Adipose tissue (tissue), 3 donors: ENCODE data around the gene ASAP2. TPM values are rescaled to one million over a fixed set of nuclear protein-coding genes. Genes with fewer than 3 reads are reported as not detected.
"Not testable (repeated sequence)": the region's sequence is repeated elsewhere in the genome, so short reads cannot be mapped to it uniquely, and the experiment has no call there.

Source experiments
- H3K27ac ChIP-seq: one replicate; pipeline ENCODE4 v1.5.1; 2013; ENCODE audit warnings: low read depth, low read length
- WGBS, 3 donors: extraction: QIAGEN DNeasy Blood & Tissue Kit; methylation state at CpG; one replicate each; pipeline ENCODE4 v1.1.7; 2013; 5-methylcytosine and 5-hydroxymethylcytosine counted together
- polyA plus RNA-seq, 3 donors: library from polyadenylated mRNA; stranded (reverse); fragments of 200-250 nt; gene quantifications; one replicate each; pipeline ENCODE4 v1.2.3, GENCODE V29; 2013
- donor health status: healthy with polysubstance abuse.
- donor health status: Bipolar disorder and iron deficiency.
- donor health status: healthy.

Gene ASAP2
- polyA plus RNA-seq, 3 donors = 4.1 to 24.0 (median 12.5) TPM

- H3K27ac ChIP-seq = no peak overlapping the region
- WGBS, 3 donors = 0% methylated on average over 62 to 84 of the region's 84 CpGs
Observed at GRCh38 chr2:9206991-9207640, 504 bp downstream of the ASAP2 start.

DNA sequence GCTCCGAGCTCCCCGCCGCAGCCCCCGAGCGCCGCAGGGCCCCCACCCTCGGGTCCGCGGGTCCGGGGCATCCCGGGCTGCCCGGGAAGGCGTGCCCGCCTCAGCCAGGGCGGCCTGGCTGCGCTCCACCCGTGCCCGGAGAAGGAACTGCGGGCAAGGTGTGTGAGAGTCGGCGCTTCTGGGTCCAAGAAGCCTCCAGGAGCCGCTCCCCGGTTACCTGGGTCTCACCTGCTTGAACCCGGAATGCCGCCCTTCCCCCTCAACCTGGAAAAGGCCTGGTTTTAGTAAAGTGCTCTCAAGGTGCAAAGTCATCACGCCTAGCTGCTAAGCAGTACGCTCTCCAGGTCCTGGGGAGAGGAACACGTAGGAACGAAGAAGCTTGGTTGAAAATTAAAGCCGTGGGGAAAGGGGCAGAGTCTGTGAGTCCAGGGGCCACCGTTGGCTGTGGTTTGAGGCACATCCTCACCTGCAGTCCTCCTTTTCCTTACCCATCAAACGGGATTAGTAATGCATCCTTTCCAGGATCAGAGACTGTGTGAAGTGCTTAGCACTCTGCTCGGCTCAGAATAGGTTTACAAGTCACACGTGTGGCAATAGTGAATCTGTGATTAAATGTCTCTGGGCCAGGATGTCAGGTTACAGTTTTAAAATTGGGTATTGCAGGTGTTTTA, 1.2 kb downstream of the ASAP2 start:
- WGBS, 3 donors = 1% methylated on average over 26 to 34 of the region's 34 CpGs
- H3K27ac ChIP-seq = no peak overlapping the region

- WGBS, 3 donors = 24 to 49% (median 46%) methylated on average over 1 of the region's 1 CpG
Observed at GRCh38 chr2:9208875-9209274, 2.3 kb downstream of the ASAP2 start.

GRCh38 chr2:9210030-9210429, 3.4 kb downstream of the ASAP2 start:
- no peak overlapping the region for H3K27ac ChIP-seq
- 24 to 57% (median 56%) methylated on average over 2 of the region's 2 CpGs for WGBS, 3 donors

More at GRCh38 chr2:9208875-9209274, 2.3 kb downstream of the ASAP2 start:
- H3K27ac ChIP-seq = no peak overlapping the region

DNA sequence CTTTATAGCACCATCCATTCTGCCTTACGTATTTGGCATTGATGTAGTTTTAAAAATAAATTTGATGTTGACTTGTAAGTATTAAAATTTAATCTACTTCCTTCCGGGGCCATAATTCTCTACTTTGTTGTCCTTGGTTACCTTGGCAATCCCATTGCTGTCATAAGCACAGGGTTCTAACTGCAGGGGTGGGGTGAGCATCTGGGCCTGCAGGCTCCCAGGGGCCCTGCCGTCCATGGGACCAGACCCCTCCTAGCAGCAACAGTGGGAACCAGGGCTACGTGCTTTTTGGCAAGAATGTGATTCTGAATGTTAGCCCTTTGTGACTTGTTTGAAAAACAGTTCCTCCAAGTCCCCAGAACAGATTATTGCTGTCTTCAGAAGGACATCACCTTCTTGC, 4.9 kb downstream of the ASAP2 start:
- H3K27ac ChIP-seq = no peak overlapping the region
- 34 to 43% (median 41%) methylated on average over 4 of the region's 4 CpGs for WGBS, 3 donors

- no peak overlapping the region for H3K27ac ChIP-seq
- WGBS, 3 donors = 40 to 92% (median 78%) methylated on average over 9 of the region's 9 CpGs
Observed at GRCh38 chr2:9212010-9212635, 5.5 kb downstream of the ASAP2 start.

GRCh38 chr2:9212661-9213411, 6.2 kb downstream of the ASAP2 start:
- 48 to 64% (median 52%) methylated on average over 19 of the region's 19 CpGs for WGBS, 3 donors
- H3K27ac ChIP-seq = no peak overlapping the region

- WGBS, 3 donors = 88 to 96% (median 90%) methylated on average over 2 of the region's 2 CpGs
- H3K27ac ChIP-seq = no peak overlapping the region
Observed at GRCh38 chr2:9213477-9214051, 7.0 kb downstream of the ASAP2 start.

DNA sequence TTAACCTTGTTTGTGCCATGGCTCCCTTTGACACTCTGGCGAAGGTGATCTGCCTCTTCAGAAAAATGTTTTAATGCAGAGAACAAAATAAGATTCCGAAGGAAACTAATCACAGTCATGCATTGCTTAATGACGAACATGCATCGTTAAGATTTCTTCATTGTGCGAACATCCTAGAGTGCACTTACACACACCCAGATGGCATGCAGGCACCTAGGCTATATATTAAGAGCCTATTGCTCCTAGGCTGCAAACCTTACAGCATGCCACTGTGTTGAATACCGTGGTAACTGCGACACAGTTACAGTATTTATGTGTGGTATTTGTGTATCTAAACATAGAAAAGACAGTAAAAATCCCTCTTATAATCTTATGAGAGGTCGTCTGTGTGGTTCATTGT, 8.3 kb downstream of the ASAP2 start:
- WGBS, 3 donors = 82 to 89% (median 87%) methylated on average over 8 of the region's 8 CpGs
- no peak overlapping the region for H3K27ac ChIP-seq

- 74 to 80% (median 79%) methylated on average over 4 of the region's 4 CpGs for WGBS, 3 donors
Observed at GRCh38 chr2:9215680-9216079, 9.1 kb downstream of the ASAP2 start.

GRCh38 chr2:9216143-9216542, 9.5 kb downstream of the ASAP2 start:
- 84 to 97% (median 93%) methylated on average over 2 of the region's 2 CpGs for WGBS, 3 donors
- not testable (repeated sequence) for H3K27ac ChIP-seq

More at GRCh38 chr2:9215680-9216079, 9.1 kb downstream of the ASAP2 start:
- no peak overlapping the region for H3K27ac ChIP-seq

DNA sequence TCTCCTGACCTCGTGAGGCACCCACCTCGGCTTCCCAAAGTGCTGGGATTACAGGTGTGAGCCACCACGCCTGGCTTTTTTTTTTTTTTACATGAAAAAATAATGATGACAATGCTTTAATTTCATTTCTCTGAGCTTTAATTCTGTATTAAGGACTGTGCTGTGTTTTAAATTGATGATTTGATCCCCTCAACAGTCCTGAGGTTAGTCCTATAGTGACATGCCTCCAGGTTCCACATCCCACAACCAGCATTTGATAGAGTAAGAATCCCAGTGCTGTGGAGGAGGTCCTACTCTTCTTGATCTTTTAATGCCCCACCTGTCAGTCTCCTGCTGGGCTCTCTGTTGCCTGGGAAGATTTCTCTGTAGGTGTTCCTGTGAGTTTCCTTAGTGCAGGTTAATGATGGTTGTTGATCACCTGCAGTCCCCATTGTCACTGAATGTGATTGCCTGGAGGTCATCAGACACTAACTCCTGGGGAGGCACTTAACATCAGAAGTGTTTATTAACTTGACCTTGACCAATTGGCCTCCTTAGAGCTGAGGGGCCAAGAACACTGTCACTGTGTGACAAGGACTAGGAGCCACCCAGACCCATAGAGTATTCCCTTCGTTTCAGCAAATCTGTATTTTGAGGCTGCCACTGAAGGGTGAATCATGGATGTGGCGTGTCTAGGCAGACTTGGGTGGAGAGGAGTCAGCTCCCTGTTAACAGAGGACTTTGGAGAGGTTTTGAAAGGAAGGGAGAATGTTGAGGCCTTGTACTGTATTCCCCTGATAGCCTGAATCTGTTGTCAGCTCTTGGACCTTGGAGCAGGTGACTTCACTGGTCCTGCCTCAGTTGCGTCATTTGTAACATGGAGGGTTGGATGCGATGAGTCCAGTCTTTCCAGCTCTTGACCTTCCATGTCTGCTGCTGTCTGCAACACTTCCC, 11.5 kb downstream of the ASAP2 start:
- WGBS, 3 donors = 89 to 97% (median 95%) methylated on average over 7 of the region's 7 CpGs
- no peak overlapping the region for H3K27ac ChIP-seq

- H3K27ac ChIP-seq = no peak overlapping the region
- 55 to 69% (median 63%) methylated on average over 4 of the region's 4 CpGs for WGBS, 3 donors
Observed at GRCh38 chr2:9219027-9219445, 12.4 kb downstream of the ASAP2 start.

GRCh38 chr2:9220201-9220600, 13.6 kb downstream of the ASAP2 start:
- no peak overlapping the region for H3K27ac ChIP-seq

GRCh38 chr2:9221223-9221622, 14.6 kb downstream of the ASAP2 start:
- H3K27ac ChIP-seq = no peak overlapping the region
- 54 to 67% (median 62%) methylated on average over 1 of the region's 1 CpG for WGBS, 3 donors

DNA sequence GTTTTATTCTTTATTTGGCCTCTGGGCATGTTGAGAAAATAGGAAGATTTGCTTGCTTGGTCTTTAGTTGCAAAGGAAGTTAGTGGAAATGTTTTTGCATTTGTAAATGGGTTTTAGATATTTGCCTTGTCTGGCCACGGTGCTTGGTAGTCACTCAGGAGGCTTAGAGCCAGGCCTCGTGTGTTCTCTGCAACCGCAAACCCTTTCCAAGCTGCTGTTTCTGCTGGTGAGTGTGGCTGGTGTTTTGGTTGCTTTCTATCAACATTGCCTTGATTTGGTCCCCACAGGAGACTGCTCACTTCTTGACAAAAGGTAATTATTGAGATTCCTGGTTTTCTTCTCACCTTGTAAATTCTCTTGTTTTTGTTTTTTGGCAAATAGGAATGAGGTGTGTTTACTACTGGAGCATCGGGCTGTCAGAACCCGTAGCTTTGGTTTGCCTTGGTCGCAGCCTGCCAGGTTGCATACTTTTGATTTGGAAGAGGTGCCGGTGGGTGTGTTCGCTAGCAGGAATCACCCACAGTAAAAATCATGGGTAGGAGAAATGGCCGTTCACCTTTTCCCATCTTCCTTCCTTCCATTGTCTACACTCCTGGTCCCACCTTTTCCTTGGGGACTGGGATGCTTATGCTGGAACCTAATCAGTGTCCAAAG, 15.8 kb downstream of the ASAP2 start:
- 49 to 64% (median 53%) methylated on average over 9 of the region's 9 CpGs for WGBS, 3 donors
- no peak overlapping the region for H3K27ac ChIP-seq

DNA sequence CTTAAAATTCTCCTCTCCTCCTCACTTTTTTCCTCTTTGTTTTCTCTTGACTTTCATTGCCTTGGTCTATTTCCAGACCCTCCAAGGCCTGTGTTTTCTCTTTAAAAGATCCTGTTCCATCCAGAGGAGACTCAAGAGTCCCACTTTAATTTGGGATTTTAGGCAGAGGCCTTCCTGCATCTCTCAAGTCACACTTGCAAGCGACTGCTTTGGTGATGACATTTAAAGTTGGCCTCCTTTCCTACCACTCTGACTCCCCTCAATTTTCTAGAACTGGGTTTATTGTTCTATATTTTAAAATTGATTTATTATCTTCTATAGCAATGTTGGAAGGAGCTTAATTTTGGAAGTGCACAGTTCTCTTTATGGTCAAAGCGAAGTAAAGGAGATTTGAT, 16.3 kb downstream of the ASAP2 start:
- no peak overlapping the region for H3K27ac ChIP-seq
- WGBS, 3 donors = 70 to 84% (median 81%) methylated on average over 2 of the region's 2 CpGs
